A204.1 (cell line): ENCODE data around the gene TNFRSF25.
"Not testable (repeated sequence)": the region's sequence is repeated elsewhere in the genome, so short reads cannot be mapped to it uniquely, and the experiment has no call there.

ENCODE experiments used
- FAIRE-seq: peaks from 2 replicates; lab custom pipeline; 2012; peaks lifted over from hg19 to GRCh38; lab: Jason Lieb, UNC

The TNFRSF25 gene

DNA sequence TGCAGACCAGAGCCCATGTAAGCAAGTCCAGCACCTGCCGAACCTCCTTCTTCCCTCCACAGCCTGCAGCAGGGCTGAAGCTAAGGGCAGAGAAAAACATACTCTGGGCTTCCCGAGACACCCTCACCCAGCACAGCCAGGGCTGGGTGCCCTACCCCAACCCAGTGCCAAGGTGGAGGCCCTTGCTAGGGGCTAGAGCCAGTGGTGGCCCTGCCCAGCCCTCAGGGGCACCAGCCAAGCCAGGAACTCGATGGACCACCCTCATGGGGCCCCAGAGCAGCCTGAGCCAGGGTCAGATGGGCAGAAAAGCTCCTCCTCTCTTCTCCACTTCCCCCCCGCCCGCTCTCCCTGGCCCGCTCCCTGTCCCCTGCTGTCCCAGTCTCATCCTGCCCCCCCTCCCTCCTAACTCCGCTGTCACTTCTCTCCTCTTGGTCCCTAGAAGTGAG is 15.9 kb downstream of the TNFRSF25 start:
- no peak for FAIRE-seq

GRCh38 chr1:6448749-6449631 is 17.0 kb downstream of the TNFRSF25 start:
- FAIRE-seq: no peak

DNA sequence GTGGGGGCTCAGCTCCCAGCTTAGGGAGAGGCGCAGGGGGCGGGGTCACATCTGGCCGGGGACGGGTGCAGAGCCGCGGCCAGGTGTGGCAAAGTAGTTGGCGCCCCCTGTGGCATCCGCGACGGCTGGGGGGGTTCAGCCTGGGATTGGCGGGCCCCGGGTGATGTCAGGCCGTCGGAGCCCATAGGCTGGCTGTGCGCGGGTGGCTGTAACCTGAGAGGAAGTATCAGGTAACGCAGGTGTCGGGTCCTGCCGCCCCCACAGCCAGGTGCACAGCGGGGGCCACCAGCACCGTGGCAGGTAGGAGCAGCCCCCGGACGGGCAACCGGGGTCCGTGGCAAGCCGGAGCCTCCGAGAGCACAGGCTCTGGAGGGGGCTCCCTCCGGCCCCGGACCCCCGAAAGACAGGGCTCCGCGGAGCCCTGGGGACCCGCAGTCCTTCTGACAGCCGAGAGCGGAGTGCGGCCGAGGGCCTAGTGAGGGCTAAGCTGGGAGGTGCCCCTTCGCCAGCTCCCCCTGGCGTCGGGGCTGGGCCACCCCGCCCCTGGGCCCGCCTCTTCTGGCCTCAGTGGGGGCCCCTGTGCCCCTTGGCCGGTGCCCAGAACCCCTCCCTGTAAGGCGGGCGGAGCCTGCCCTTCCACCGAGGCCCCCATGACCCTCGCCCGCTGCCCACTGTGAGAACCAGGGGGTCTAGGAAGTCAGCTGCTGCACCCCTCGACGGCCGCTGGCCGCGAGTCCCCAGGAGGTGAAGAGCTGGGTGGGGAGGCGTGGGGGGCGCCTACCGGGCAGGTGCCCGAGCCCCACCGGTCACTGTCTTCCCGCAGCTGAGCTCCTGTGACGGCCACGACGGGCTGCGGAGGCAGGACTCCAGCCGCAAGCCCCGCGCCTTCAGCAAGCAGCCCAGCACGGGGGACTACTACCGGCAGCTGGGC is 17.9 kb downstream of the TNFRSF25 start:
- no peak for FAIRE-seq

GRCh38 chr1:6447016-6447817 is 18.8 kb downstream of the TNFRSF25 start:
- no peak for FAIRE-seq

DNA sequence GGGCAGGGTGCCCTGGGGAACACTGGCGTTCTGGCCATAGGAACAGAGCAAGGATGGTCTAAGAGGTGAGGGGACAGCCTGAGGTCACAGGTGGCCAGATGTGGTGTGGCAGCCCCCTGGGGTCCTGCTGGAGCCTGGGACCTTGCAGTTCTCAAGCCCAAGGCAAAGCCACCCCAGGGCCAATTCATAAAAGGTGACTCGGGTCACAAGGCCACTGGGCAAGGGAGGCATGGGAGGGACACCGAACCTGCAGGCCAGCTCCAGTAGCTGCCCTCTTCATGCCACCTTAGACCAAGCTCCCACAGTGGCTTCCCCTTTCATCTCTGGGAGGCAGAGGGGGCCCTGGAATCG is 19.3 kb downstream of the TNFRSF25 start:
- FAIRE-seq: no peak

DNA sequence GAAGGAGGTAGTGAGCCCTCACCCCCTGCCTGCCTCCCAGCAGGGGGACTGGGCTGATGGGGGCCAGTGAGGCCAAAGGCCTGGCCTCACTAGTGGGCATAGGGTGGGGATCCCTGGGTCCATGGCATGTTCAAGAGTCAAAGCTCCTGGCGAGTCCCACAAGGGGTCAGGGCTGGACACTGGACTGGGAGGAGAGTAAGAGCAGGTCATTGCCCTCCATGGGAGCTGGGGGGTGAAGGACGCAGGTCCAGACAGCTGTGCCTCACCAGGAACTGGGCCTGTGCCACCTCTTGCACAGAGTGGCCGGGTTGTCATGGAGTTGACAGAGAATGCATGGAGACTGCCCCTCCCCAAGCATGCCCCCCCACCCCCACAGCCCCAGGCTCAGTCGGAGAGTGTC is 20.0 kb downstream of the TNFRSF25 start:
- FAIRE-seq: not testable (repeated sequence)

GRCh38 chr1:6445062-6445763 is 20.8 kb downstream of the TNFRSF25 start:
- FAIRE-seq: no peak

- FAIRE-seq: no peak
Measured at GRCh38 chr1:6444377-6444776, 21.6 kb downstream of the TNFRSF25 start.

- no peak for FAIRE-seq
Measured at GRCh38 chr1:6443339-6444115, 22.4 kb downstream of the TNFRSF25 start.

DNA sequence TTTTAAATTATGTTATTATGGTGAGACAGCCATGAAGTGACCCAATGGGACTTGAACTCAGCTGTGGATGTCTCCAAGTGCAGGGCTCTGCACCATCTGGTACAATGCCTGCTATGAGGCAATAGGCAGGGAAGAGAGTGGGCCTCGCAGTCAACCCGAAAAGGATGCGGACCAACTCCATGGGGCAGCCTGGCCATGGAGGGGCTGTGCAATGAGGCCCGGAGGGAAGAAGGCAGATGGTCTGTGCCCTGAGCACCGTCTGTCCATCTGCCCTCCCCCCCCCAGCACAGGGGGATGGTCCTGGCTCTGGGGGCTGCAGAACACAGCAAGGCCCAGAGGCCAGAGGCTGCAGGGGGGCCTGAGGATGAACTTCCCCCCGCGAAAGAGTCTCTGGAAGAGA is 24.4 kb downstream of the TNFRSF25 start:
- no peak for FAIRE-seq

DNA sequence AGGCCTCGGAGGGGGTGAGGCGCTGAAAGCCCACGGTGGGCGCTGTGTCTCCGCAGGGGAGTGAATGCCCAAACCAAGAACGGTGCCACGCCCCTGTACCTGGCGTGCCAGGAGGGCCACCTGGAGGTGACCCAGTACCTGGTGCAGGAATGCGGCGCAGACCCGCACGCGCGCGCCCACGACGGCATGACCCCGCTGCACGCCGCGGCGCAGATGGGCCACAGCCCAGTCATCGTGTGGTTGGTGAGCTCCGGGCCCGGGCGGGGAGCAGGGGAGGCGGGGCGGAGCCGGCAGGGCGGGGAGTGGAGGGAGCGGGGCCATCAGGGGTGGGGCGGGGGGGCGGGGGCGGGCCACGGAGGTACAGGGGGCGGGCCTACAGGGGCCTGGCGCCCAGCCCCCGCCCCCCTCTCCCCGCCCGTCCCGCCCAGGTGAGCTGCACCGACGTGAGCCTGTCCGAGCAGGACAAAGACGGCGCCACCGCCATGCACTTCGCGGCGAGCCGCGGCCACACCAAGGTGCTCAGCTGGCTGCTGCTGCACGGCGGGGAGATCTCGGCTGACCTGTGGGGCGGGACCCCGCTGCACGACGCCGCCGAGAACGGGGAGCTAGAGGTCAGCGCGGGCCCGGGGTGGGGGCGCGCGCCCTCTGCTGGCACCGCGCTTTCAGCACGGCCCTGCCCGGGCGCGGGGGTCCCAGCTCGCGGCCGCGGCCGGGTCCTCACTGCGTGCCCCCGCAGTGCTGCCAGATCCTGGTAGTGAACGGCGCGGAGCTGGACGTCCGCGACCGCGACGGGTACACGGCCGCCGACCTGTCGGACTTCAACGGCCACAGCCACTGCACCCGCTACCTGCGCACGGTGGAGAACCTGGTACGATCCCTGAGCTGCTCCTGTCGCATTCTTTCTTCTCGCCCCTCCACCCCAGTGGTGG is 25.5 kb downstream of the TNFRSF25 start:
- no peak for FAIRE-seq

- FAIRE-seq: no peak
Measured at GRCh38 chr1:6438047-6438525, 27.9 kb downstream of the TNFRSF25 start.

GRCh38 chr1:6437012-6437700 is 28.8 kb downstream of the TNFRSF25 start:
- FAIRE-seq: not testable (repeated sequence)

DNA sequence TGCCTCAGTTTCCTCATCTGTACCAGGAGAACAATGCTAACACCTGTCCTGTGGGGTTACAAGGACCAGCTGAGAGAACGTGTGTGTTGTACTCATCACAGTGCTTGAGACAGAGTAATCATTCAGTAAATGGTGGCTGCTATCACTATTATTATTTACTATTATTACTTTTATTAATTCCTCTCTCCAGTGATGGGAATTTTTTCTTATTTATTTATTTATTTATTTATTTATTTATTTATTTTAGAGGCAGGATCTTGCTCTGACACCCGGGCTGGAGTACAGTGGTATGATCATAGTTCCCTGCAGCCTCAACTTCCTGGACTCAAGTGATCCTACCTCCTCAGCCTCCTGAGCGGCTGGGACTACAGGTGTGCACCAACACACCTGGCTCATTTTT is 29.7 kb downstream of the TNFRSF25 start:
- not testable (repeated sequence) for FAIRE-seq

- no peak for FAIRE-seq
Measured at GRCh38 chr1:6435547-6435946, 30.4 kb downstream of the TNFRSF25 start.

DNA sequence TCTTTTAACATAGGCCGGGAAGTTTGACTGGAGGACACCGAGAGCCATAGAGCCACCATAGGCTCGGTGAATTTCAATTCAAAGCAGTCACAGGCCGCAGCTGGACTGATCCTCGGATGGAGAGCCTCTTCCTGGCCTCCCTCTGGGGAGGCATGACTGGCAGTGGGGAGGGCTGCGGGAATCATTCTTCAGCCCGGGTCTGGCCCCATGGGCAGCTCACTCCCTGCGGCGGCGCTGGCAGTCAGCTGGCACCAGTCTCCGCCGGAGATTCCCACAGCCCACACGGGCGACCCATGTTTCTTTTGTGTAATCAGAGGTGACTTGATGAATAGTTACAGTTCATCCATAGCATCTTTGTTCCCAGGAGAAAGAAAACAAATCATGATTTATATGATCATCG is 30.8 kb downstream of the TNFRSF25 start:
- FAIRE-seq: no peak

- FAIRE-seq: no peak
Measured at GRCh38 chr1:6434186-6434585, 31.8 kb downstream of the TNFRSF25 start.

- FAIRE-seq: not testable (repeated sequence)
Measured at GRCh38 chr1:6431645-6432579, 34.1 kb downstream of the TNFRSF25 start.
